Measurements from ENCODE around the gene AHNAK.

AHNAK gene

GRCh38 chr11:62433141-62433903 lies 113.3 kb downstream of the AHNAK start:
- no peak for DNase-seq (ENCODE audit: low spot score)
- TF ChIP-seq CTCF (IDR thresholded peaks at IDR 0.05; ENCODE audit: extremely low read depth, insufficient read depth, missing control alignments), result no peak
- in situ Hi-C loops (cut with MboI; ENCODE audit: low pct_unique_long_range_greater_than_20kb, low sequenced_read_pairs, unreplicated experiment), result no loop called here

DNA sequence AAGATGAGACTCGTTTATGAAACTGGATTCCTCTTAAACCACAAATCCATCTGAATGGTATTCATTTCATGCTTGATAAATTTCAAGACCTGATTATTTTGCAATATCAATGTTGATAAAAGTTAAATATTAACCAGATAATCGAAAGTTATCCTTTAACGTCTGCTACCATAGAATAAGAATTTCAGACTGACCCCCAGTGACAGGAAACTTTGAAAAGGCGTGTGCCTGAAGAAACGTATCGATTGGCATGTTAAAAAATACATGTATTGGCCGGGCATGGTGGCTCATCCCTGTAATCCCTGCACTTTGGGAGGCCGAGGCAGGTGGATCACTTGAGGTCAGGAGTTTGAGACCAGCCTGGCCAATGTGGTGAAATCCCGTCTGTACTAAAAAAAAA lies 113.9 kb downstream of the AHNAK start:
- no peak for TF ChIP-seq CTCF (IDR thresholded peaks at IDR 0.05; ENCODE audit: extremely low read depth, insufficient read depth, missing control alignments)
- DNase-seq (ENCODE audit: low spot score), result no peak
- in situ Hi-C loops (cut with MboI; ENCODE audit: low pct_unique_long_range_greater_than_20kb, low sequenced_read_pairs, unreplicated experiment), result no loop called here

- TF ChIP-seq CTCF (IDR thresholded peaks at IDR 0.05; ENCODE audit: extremely low read depth, insufficient read depth, missing control alignments), result no peak
- in situ Hi-C loops (cut with MboI; ENCODE audit: low pct_unique_long_range_greater_than_20kb, low sequenced_read_pairs, unreplicated experiment), result no loop called here
- DNase-seq (ENCODE audit: low spot score), result no peak
Observed at GRCh38 chr11:62431171-62431901, 115.3 kb downstream of the AHNAK start.

DNA sequence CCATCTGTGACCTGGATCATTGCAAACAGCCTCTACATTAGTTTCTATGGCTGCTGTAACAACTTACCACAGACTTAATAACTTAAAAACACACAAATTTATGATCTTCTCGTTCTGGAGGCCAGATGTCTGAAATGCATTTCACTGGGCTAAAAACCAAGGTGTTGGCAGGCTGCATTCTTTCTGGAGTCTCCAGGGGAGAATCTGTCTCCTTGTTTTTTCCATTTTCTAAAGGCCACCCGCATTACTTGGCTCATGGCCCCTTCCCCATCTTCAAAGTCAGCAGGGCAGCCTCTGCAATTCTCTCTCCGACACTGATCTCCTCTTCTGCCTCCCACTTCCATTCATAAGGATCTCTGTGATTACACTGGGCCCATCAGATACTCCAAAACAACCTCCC lies 116.2 kb downstream of the AHNAK start:
- in situ Hi-C loops (cut with MboI; ENCODE audit: low pct_unique_long_range_greater_than_20kb, low sequenced_read_pairs, unreplicated experiment), result no loop called here
- TF ChIP-seq CTCF (IDR thresholded peaks at IDR 0.05; ENCODE audit: extremely low read depth, insufficient read depth, missing control alignments), result no peak

DNA sequence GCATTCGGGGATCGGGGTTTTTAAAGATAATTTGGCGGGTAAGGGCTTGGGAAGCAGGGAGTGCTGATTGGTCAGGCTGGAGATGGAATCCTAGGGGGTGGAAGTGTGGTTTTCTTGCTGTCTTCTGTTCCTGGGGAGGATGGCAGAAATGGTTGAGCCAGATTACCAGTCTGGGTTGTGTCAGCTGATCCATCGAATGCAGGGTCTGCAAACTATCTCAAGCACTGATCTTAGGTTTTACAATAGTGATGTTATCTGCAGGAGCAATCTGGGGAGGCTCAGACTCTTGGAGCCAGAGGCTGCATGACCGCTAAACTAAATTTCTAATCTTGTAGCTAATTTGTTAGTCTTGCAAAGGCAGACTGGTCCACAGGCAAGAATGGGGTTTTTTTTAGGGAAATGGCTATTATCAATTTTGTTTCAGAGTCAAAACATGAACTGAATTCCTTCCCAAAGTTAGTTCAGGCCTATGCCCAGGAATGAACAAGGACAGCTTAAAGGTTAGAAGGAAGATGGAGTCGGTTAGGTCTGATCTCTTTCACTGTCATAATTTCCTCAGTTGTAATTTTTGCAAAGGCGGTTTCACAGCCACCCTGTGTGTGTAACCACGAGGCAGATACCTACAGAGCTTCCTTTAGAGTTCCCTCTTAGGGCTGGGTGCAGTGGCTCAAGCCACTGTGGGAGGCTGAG lies 117.6 kb downstream of the AHNAK start:
- in situ Hi-C loops (cut with MboI; ENCODE audit: low pct_unique_long_range_greater_than_20kb, low sequenced_read_pairs, unreplicated experiment), result loop anchor here (10.0 kb wide), 1 partner anchor 136 kb away; no protein-coding TSS in a partner anchor
- no peak for TF ChIP-seq CTCF (IDR thresholded peaks at IDR 0.05; ENCODE audit: extremely low read depth, insufficient read depth, missing control alignments)
- DNase-seq (ENCODE audit: low spot score), result no peak

More for the DNA sequence above, 116.2 kb downstream of the AHNAK start:
- DNase-seq (ENCODE audit: low spot score), result no peak

DNA sequence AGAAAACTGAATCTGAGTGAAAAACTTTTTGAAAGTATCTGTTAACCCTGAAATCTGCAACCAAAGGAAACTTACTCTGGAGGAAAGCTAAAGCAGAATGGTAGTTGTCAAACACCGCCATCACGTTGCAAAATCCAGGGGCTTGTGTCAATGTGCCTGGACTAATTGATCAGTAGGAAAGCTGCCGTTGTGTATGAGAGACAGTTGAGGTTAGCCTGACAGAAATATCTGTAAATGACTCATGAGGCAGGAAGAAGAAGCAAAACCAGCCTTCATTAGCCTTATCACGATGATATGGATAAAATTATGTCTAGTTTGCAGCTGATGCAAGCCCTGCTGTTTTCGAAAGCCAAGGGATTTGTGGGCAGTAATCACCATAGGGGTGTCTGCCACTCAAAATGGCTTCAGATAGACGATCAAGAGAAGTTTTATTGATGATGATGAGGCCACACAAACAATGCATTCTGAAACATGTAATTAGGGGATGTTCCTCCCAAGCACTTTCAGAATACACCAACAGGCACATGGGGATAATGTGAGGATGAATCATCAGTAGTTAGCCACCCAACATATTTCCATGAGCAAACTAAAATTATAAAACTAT lies 118.9 kb downstream of the AHNAK start:
- peak; percentile 39 for DNase-seq (ENCODE audit: low spot score)
- no peak for TF ChIP-seq CTCF (IDR thresholded peaks at IDR 0.05; ENCODE audit: extremely low read depth, insufficient read depth, missing control alignments)
- in situ Hi-C loops (cut with MboI; ENCODE audit: low pct_unique_long_range_greater_than_20kb, low sequenced_read_pairs, unreplicated experiment), result loop anchor here (10.0 kb wide), 1 partner anchor 137 kb away; no protein-coding TSS in a partner anchor

All from GM13977 (cell line).